HEK293T (cell line): Measurements from ENCODE around the gene FIS1.
"Not testable (repeated sequence)": the region's sequence is repeated elsewhere in the genome, so short reads cannot be mapped to it uniquely, and the experiment has no call there.

Experiments used
- CTCF ChIA-PET: fragments of 350-600 bp; formaldehyde crosslinking; extraction: SDS; loops from one replicate; lab custom pipeline; 2021; ENCODE audit warnings: antibody characterized with exemption, inconsistent platforms; lab: Yijun Ruan, JAX
- POLR2A ChIA-PET: fragments of 350-600 bp; formaldehyde crosslinking; extraction: SDS; loops from one replicate; lab custom pipeline; 2020; ENCODE audit warnings: antibody characterized with exemption, inconsistent platforms; lab: Yijun Ruan, JAX
- DNase-seq: peaks from one replicate; pipeline ENCODE4 v3.0.0; 2012; ENCODE audit warnings: mixed read lengths; ENCODE audit errors: extremely low spot score
- ARNT ChIP-seq: fragments of 450-650 bp; IDR thresholded peaks from 2 replicates; pipeline ENCODE4 v1.6.1; 2017; ENCODE audit warnings: mild to moderate bottlenecking
- BHLHE40 ChIP-seq: fragments of 450-650 bp; IDR thresholded peaks from 2 replicates; pipeline ENCODE4 v1.6.1; 2016; ENCODE audit warnings: mild to moderate bottlenecking, moderate library complexity, borderline replicate concordance
- CTBP1 ChIP-seq: fragments of 450-650 bp; IDR thresholded peaks from 2 replicates; pipeline ENCODE4 v1.6.1; 2016; ENCODE audit warnings: borderline replicate concordance
- ELF4 ChIP-seq: fragments of 450-650 bp; IDR thresholded peaks from 2 replicates; pipeline ENCODE4 v1.6.1; 2017; ENCODE audit warnings: antibody characterized with exemption
- FOXA1 ChIP-seq: fragments of 450-650 bp; IDR thresholded peaks from 2 replicates; pipeline ENCODE4 v1.6.1; 2016; ENCODE audit warnings: mild to moderate bottlenecking
- FOXK2 ChIP-seq: fragments of 450-650 bp; IDR thresholded peaks from 2 replicates; pipeline ENCODE4 v1.6.1; 2016; ENCODE audit warnings: mild to moderate bottlenecking
- FOXM1 ChIP-seq: fragments of 450-650 bp; IDR thresholded peaks from 2 replicates; pipeline ENCODE4 v1.6.1; 2017; ENCODE audit warnings: mild to moderate bottlenecking, borderline replicate concordance
- HDGF ChIP-seq: fragments of 450-650 bp; IDR thresholded peaks from 2 replicates; pipeline ENCODE4 v1.6.1; 2017; ENCODE audit warnings: antibody characterized with exemption, borderline replicate concordance
- L3MBTL2 ChIP-seq: fragments of 450-650 bp; conservative IDR thresholded peaks from 2 replicates; pipeline ENCODE4 v1.6.1; 2016; ENCODE audit warnings: mild to moderate bottlenecking
- LEF1 ChIP-seq: fragments of 450-650 bp; IDR thresholded peaks from 2 replicates; pipeline ENCODE4 v1.6.1; 2017; ENCODE audit warnings: mild to moderate bottlenecking, borderline replicate concordance
- NFRKB ChIP-seq: fragments of 450-650 bp; IDR thresholded peaks from 2 replicates; pipeline ENCODE4 v1.6.1; 2016; ENCODE audit warnings: mild to moderate bottlenecking, moderate library complexity
- PKNOX1 ChIP-seq: fragments of 450-650 bp; IDR thresholded peaks from 2 replicates; pipeline ENCODE4 v1.6.1; 2016
- SP1 ChIP-seq: fragments of 450-650 bp; IDR thresholded peaks from 2 replicates; pipeline ENCODE4 v1.6.1; 2017
- SUZ12 ChIP-seq: fragments of 450-650 bp; IDR thresholded peaks from 2 replicates; pipeline ENCODE4 v1.6.1; 2016; ENCODE audit warnings: mild to moderate bottlenecking
- TARDBP ChIP-seq: fragments of 450-650 bp; IDR thresholded peaks from 2 replicates; pipeline ENCODE4 v1.6.1; 2016
- ZNF384 ChIP-seq: fragments of 450-650 bp; IDR thresholded peaks from 2 replicates; pipeline ENCODE4 v1.6.1; 2016

Gene FIS1

DNA sequence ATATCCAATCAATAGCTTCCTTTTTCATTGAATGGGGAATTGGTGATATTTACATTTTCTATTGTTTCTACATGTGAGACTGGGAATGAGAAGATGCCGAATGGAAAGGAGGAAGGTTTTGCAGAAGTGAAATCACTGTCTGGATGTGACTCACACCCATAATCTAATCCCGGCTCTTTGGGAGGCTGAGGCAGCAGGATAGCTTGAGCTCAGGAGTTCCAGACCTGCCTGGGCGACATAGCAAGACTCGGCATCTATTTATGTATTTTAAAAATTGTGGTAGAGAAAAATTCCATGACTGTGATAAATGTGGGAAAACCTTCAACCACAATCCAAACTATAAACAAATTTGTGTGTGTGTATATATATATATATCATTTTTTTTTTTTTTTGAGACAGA is 10.9 kb upstream of the FIS1 start:
- TF ChIP-seq TARDBP (no peak), LEF1 (no peak)
- ChIA-PET CTCF (no interaction called here), POLR2A (interaction anchor here (1.3 to 3.1 kb wide), 2 partner anchors 9 to 12 kb away, joined by 4 to 12 read pairs; partner anchors contain the start of gene FIS1)
- no peak for DNase-seq

DNA sequence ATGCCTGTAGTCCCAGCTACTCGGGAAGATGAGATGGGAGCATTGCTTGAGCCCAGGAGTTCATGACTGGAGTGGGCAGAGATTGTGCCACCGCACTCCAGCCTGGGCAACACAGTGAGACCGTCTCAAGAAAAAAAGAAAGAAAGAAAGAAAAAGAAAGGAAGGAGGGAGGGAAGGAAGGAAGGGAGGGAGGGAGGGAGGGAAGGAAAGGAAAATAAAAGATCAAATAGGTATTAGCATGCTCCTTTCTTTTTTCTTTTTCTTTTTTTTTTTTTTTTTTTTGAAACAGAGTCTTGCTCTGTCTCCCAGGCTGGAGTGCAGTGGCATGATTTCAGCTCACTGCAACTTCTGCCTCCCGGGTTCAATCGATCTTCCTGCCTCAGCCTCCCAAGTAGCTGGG is 8.3 kb upstream of the FIS1 start:
- DNase-seq, CTCF ChIA-PET: not testable (repeated sequence)
- POLR2A ChIA-PET = interaction anchor here (1.9 to 3.1 kb wide), 2 partner anchors 9 to 36 kb away, joined by 9 to 12 read pairs; partner anchors contain the start of genes FIS1, PLOD3 and ZNHIT1

DNA sequence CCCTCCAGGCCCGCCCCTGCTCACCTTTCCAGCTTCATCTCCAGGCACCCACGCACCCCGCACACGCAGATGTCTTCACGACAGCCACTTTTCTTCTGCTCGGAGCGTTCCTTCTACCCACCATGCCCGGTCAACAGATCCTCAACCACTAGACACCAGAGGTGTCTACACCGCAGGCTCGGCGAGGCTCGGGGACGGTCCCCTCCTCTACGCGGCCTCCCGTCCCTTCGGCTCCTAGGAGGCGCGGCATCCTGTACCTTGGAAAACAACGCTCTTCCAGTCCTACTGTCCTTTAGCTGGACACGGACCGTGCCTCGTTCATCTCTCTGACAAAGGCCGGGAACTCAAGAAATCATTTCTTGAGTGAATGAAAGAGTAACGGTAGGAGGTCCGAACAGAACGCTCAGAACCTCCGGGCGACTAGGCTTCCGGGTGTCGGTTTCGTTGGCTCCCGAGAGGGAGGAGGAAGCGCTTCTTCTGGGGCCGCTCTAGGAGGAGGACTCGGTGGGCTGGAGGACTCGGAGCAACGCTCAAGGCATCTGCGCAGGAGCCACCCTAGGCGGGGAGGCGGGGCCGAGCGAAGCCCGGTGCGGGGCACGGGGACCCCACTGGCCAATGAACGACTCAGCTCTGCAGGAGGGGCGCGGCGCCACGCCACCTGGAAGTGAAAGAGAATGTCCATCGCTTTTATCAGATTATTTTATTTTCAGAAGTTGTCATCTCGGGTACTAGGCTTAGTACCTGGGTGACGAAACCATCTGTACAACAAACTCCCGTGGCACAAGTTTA is 7.2 kb upstream of the FIS1 start:
- ChIA-PET CTCF (interaction anchor here (0.7 to 1.3 kb wide), 2 partner anchors 31 to 175 kb away, joined by 3 to 6 read pairs; no protein-coding TSS in a partner anchor), POLR2A (interaction anchor here (0.6 to 1.9 kb wide), 6 partner anchors 8 to 280 kb away, joined by 3 to 10 read pairs (median 4); partner anchors contain the start of genes PLOD3 and ZNHIT1)
- TF ChIP-seq FOXA1 (no peak), CTBP1 (no peak), BHLHE40 (no peak), HDGF (no peak), ZNF384 (no peak), FOXM1 (no peak), LEF1 (no peak), PKNOX1 (no peak), ARNT (no peak), FOXK2 (no peak), SP1 (no peak), L3MBTL2 (no peak), SUZ12 (no peak), NFRKB (no peak), ELF4 (no peak), TARDBP (no peak)

GRCh38 chr7:101250324-101250723 is 5.4 kb upstream of the FIS1 start:
- no peak for DNase-seq
- ChIA-PET POLR2A (no interaction called here), CTCF (no interaction called here)
- no peak for TF ChIP-seq FOXK2
- no peak for TF ChIP-seq TARDBP
- TF ChIP-seq CTBP1 = no peak
- no peak for TF ChIP-seq ARNT
- TF ChIP-seq FOXM1 = no peak
- TF ChIP-seq FOXA1 = no peak
- TF ChIP-seq PKNOX1 = no peak
- no peak for TF ChIP-seq LEF1
- TF ChIP-seq ELF4 = no peak
- no peak for TF ChIP-seq NFRKB
- TF ChIP-seq ZNF384 = no peak
- no peak for TF ChIP-seq SUZ12
- no peak for TF ChIP-seq HDGF
- no peak for TF ChIP-seq L3MBTL2
- TF ChIP-seq BHLHE40 = no peak
- TF ChIP-seq SP1 = no peak

More for the DNA sequence above, 7.2 kb upstream of the FIS1 start:
- peak; percentile 97 for DNase-seq

DNA sequence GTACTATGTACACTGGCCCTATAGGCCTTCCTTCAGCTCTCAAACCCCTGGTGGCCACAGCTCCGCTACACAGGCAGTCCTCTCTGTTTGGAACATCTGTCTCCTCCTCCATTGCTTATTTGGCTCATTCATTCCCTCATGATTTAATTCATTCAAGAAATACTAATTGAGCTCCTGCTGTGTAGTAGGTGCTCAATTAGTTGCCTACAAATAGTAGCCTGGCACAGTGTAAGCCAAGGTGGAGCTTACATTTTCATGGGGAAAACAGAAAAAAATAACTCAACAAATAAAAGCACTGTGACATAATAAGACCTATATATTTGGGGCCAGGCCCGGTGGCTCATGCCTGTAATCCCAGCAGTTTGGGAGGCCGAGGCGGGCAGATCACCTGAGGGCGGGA is 3.4 kb upstream of the FIS1 start:
- CTCF ChIA-PET = no interaction called here
- DNase-seq = no peak
- POLR2A ChIA-PET = no interaction called here
- TF ChIP-seq FOXK2 (no peak), ZNF384 (no peak)

- POLR2A ChIA-PET = interaction anchor here (0.7 to 4.5 kb wide), 7 partner anchors 9 to 107 kb away, joined by 4 to 38 read pairs (median 7); partner anchors contain the start of genes PLOD3 and ZNHIT1
- DNase-seq = peak; percentile 93
- TF ChIP-seq HDGF (no peak), SUZ12 (no peak), CTBP1 (no peak), TARDBP (no peak), PKNOX1 (no peak), NFRKB (no peak)
- CTCF ChIA-PET = interaction anchor here (0.7 to 2.5 kb wide), 4 partner anchors 20 to 101 kb away, joined by 3 to 12 read pairs (median 8); no protein-coding TSS in a partner anchor
These were observed 327 bp upstream of the FIS1 start for GRCh38 chr7:101245147-101245668.
